GM19025 (cell line): ENCODE measurements around the gene THAP8.

Experiments used
- ATAC-seq: cut with Tn5 transposase; IDR thresholded peaks from one replicate; pipeline ENCODE4 v1.9.1; 2021; ENCODE audit warnings: mild to moderate bottlenecking, low read depth, moderate library complexity; ENCODE audit not compliant: unreplicated experiment

THAP8 gene

DNA sequence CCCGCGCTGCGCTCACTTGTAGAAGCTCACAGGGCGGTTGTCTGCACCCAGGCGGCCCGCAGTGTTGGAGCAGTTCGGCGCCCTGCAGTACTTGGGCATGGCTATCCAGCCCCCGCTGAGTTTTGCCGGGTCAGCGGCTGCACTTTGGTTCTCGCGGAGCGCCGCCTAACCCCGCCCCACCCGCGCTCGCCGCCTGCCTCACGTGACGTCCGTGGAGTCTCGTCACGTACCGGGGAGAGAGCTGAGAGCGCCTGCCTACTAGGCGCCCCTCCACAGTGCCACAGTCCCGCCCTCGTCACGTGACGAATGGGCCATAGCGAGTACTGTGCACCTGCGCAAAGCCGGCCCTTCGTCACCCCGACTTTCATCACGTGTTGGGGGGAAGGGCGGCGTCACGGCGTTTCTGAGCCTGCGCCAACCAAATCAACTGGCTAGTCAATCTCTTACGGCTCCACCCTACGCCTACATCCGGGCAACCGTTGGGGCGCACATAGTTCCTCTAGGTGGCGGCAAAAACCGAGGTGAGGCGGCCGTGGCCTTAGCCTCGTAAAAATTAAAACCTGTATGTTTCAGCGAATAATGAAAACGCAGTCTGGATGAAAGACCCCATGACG lies at the start of gene THAP8:
Gene THAP8, minus strand, starts transcription at position 167 of the 614 bp plus-strand sequence. Its CDS starts 68 bp downstream, at position 99.
- ATAC-seq: peak; percentile 77

DNA sequence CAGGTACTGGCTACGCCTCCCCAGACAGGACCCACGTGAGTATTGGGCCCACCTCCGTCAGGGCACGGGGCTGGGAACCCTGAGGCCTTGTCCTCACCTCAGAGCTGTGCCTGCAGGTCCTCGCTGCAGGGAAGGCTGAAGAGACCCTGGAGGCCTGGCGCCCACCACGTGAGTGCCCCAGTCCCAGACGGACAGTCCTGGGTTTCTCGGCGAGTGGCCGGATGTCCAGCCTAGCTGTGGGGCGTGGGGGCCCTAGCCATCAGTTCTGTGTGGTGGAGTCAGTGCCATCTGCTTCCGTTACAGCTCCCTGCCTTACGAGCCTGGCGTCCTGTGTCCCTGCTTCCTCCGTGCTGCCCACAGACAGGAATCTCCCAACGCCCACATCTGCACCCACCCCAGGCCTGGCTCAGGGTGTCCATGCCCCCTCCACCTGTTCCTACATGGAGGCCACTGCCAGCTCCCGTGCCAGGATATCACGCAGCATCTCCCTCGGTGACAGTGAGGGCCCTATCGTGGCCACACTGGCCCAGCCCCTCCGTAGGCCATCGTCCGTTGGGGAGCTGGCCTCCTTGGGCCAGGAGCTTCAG lies 49.0 kb upstream of the THAP8 start:
- no peak for ATAC-seq

- ATAC-seq: no peak
These were observed 47.7 kb upstream of the THAP8 start for GRCh38 chr19:36101550-36102327.

DNA sequence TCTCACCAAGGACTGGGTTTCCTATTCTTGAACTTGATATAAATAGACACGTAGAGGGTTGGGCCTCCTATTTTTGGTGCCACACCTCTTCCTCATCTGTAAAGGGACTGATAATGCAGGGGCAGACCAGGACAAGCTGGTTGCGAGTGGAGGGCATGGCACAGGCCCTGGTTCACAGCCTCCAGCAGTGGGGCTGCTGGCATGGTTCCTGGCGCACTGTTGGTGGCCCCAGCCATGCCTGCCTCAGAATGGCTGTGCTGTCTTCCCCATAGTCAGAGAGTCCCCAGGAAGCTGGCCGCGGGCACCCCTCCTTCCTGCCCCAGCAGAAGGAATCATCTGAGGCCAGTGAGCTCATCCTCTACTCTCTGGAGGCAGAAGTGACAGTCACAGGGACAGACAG lies 46.4 kb upstream of the THAP8 start:
- ATAC-seq: no peak

DNA sequence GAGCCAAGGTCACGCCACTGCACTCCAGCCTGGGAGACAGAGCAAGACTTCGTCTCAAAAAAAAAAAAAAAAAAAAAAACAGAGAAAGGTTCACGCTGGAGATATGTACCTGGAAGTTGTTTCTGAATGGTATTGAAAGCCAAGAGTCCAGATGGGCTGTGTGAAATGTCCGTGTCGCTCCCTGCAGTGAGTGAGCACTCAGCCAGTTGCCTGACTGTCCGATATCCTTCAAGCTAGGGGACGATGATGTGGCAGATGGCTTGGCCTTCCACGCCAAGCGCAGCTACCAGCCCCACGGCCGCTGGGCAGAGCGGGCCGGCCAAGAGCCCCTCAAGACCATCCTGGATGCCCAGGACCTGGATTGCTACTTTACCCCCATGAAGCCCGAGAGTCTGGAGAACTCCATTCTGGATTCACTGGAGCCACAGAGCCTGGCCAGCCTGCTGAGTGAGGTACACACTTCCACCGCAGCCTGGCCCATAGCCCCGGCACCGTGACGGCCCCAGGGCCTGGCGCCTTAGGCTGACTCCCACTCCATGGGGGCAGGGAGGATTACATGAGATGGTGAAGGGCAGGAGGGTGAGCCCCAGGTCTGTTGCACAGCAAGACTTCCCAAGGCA lies 45.2 kb upstream of the THAP8 start:
- ATAC-seq: no peak

DNA sequence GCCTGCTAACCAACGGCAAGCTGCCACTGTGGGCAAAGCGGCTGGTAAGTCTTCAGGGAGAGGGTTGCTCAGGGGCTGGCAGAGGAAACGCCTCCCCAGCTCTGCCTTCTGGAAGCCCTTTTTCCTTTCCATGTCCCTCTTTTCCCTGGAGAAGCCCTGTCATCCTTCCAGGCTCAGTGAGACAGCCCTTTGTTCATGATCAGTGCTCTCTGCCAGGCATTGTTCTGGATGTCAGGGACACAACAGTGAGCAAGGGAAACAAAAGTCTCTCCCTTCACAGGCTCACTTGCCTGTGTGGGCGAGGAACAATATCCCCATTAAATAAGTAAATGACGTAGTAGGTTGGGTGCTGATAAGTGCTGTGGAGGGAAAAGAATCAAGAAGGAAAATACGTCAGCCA lies 43.0 kb upstream of the THAP8 start:
- ATAC-seq: no peak

GRCh38 chr19:36093687-36094086 lies 39.6 kb upstream of the THAP8 start:
- no peak for ATAC-seq

DNA sequence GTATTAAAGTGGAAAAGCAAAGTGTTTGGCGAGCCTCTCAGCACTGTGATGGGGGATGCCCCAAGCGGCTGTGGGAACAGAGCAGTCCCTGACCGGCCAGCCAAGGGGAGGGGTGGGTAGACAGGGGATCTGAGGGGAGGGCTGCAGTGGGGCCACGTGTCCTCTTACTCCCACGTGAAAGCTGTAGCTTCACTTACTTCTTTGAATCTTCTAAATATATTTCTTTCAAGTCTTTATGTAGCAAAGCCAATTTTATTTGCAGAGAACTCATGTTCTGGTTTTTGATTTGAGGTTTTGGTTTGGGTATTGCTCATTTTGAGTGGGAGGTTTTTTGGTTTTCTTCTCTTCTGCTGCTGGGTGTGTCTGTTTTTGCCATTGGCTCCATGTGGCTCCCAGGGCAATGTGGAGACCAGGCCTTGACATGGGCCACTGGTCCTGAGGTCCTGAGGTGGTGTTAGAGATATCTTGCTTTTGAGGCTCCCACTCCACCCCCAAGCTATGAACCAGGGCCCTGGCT lies 39.1 kb upstream of the THAP8 start:
- ATAC-seq: no peak

DNA sequence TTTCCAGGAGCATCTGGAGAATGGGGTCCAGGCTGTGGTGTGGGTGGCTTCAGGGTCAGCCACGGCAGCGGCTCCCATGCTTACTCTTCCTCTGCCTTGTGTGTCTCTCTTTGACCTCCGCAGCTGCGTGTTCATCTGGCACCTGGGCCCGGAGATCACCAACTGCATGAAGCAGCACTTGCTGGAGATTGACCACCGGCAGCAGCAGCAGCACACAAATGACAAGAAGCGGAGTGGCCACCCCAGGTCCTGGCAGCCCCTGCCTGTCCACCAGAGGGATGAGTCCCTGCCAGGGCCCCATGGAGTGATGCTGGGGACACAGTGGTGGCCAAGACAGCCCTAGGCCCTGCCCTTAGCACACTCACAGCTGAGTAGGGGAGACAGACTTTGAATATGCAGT lies 38.5 kb upstream of the THAP8 start:
- no peak for ATAC-seq

DNA sequence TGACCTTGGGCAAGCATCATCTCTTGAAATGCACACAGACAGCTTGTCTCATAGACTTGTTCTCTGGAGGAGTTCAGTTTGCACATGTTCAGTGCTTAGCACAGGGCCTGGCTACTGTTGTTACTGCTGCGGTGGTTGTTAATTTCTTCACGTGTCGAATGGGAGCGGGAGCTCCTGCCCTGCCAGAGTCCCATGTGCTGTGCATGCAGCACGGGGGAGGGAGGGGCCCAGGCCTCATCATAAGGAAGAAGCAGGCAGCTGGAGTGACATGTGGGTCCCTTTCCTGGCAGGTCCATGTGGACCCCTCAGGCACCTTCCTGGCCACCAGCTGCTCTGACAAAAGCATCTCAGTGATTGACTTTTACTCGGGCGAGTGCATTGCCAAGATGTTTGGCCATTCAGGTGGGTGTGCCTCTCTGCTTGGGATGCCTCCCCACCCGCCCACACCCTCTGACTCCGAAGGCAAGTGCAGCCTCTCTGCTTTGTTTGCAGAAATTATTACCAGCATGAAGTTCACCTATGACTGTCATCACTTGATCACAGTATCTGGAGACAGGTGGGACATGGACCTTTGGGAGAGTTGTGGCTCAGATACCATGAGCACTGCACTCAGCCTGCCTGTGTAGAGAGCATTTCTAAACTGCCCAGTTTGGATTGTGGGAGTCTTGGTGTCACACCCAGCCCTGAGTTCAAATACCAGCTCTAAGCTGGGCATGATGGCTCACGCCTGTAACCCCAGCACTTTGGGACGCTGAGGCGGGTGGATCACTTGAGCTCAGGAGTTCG lies 37.0 kb upstream of the THAP8 start:
- no peak for ATAC-seq

DNA sequence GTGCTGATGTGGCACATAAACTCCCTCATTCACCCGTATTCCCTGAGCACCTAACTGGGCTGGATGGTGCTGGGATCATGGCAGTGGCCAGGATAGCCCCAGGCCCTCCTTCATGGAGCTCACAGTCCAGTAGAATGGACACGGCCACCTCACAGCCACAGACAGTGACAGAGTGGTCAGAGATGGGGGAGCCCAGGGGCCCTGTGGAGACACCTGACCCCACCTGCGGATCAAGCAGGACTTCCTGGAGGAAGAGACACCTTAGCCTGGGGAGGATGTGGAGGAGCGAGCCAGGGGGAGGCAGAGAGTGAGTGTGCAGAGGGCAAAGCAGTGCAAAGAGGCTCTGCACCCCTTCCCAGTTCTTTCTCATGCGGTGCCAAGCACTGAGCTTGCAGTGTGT lies 35.8 kb upstream of the THAP8 start:
- ATAC-seq: no peak

DNA sequence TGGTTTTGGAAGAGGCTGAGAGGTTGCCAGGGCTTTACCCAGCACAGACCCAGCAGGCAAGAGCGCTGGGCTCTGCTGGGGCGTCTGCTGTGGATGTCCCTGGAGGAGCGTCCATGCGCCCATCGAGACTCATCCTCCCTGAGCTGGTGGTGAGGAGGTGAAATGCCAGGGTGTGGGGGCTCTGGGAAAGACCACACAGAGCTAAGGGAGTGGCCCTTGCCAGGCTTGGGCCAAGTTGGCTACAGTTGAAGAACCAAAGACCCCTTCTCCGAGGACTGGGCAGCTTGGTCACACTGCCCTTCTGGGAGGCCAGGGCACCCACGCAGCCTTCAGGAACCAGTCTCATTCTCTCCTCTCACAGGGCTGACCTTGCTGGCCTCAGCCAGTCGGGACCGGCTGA lies 32.2 kb upstream of the THAP8 start:
- no peak for ATAC-seq

- no peak for ATAC-seq
These were observed 30.3 kb upstream of the THAP8 start for GRCh38 chr19:36084231-36085009.

- no peak for ATAC-seq
These were observed 28.8 kb upstream of the THAP8 start for GRCh38 chr19:36082916-36083315.

DNA sequence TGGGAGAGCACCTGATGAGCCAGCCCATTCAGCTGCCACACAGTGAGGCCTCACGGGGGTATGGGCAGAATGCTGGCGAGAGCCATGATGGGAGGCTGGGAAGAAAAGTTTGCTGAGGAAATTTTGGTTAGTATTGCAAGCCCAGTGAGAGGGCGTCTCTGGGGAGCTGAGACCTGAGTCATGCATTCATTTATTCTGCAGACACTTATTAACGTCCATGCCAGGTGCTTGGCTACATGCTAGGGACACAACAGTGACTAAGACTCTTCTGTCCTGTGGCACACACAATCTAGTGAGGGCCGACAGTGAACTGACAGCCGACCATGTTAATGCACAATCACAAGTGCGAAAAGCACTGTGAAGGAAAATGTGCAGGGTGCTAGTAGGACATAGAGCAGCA lies 27.8 kb upstream of the THAP8 start:
- ATAC-seq: no peak

- no peak for ATAC-seq
These were observed 27.3 kb upstream of the THAP8 start for GRCh38 chr19:36081385-36081784.

- ATAC-seq: no peak
These were observed 25.4 kb upstream of the THAP8 start for GRCh38 chr19:36079389-36079945.

DNA sequence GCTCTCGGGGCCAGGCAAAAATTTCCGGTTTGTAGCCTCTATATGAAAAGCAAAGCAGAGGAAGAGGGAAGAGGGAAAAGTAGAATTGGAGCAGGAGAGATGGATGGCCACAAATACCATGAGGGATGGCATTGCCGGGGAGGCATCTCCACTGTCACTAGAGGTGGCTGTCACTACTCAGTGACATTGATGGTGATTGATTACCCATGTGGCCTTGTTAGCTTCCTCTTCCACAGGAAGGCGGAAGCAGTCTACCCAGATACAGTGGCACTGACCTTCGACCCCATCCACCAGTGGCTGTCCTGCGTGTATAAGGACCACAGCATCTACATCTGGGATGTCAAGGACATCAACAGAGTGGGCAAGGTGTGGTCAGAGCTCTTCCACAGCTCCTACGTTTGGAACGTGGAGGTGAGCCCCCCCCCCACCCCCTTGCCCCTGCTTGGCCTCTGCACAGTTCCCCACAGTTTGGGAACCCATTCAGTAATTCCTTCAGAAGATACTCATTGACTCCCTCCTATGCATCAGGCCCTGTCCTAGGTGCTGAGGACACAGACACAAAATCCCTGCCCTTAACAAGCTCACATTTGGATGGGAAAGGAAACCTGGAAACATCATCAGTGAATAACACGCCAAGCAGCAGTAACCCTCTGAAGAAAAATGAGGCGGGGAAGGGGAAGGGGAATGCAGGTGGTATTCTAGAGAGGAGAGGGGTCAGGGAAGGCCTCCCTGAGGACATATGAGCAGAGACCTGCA lies 19.2 kb upstream of the THAP8 start:
- ATAC-seq: no peak

DNA sequence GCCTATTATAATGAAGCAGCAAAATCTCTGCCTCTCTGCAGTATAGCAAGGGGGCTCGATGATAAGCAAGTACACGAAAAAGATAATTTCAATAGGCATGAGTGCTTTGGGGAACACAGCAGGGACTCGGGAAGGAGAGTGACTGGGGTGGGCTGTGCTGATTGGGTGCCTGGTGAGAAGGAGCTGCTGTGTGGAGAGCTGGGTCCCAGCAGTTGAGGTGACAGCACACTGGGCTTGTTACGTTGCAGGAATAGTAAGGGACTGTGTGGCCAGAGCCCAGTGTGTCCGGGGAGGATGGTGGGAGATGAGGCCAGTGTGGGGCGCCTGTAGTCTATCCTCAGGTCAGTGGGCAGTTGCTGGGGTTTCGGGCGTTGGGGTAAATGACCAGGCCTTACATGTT lies 18.0 kb upstream of the THAP8 start:
- no peak for ATAC-seq
